Body of pancreas (tissue), 4 donors: ENCODE measurements around the gene PSMB2.

Source experiments
- POLR2A ChIP-seq, 3 donors: fragments of 450-650 bp; IDR thresholded peaks; one replicate each; pipeline ENCODE4 v1.6.1; 2016; ENCODE audit warnings: antibody characterized with exemption in 3 of 3, mild to moderate bottlenecking in 2 of 3
- TF ChIP-seq, protein P1 (sequence below), 7 experiments: fragments of 450-650 bp in 4 of 7; fragments of 200-600 bp in 3 of 7; sonication (generic) in 3 of 7; IDR thresholded peaks; one replicate each; pipeline ENCODE4 v1.5.1; 2016 to 2019; ENCODE audit warnings: antibody characterized with exemption in 7 of 7

- TF ChIP-seq, protein P1, sequence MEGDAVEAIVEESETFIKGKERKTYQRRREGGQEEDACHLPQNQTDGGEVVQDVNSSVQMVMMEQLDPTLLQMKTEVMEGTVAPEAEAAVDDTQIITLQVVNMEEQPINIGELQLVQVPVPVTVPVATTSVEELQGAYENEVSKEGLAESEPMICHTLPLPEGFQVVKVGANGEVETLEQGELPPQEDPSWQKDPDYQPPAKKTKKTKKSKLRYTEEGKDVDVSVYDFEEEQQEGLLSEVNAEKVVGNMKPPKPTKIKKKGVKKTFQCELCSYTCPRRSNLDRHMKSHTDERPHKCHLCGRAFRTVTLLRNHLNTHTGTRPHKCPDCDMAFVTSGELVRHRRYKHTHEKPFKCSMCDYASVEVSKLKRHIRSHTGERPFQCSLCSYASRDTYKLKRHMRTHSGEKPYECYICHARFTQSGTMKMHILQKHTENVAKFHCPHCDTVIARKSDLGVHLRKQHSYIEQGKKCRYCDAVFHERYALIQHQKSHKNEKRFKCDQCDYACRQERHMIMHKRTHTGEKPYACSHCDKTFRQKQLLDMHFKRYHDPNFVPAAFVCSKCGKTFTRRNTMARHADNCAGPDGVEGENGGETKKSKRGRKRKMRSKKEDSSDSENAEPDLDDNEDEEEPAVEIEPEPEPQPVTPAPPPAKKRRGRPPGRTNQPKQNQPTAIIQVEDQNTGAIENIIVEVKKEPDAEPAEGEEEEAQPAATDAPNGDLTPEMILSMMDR (IDR thresholded peaks at IDR 0.05) = no peak
- TF ChIP-seq POLR2A (IDR thresholded peaks at IDR 0.05) = no peak
Measured at GRCh38 chr1:35587736-35588135, 53.6 kb downstream of the PSMB2 start.
